DND-41 (cell line): ENCODE measurements around the gene BCAS2.

ENCODE experiments used
- ATAC-seq: fragments of 200-7000 bp; cut with Tn5 transposase; 3 replicates; pipeline ENCODE4 v1.9.1; 2021; ENCODE audit warnings: low read depth; ENCODE audit not compliant: insufficient read depth
- DNase-seq: peaks from one replicate; pipeline ENCODE4 v3.0.0-alpha.2; 2020
- H2AFZ ChIP-seq: 2 replicates; pipeline ENCODE4 v1.6.0; 2012; ENCODE audit warnings: low read depth, low read length
- H3K27ac ChIP-seq: 2 replicates; pipeline ENCODE4 v1.5.1; 2012; ENCODE audit warnings: low read length, inconsistent platforms
- H3K27me3 ChIP-seq: fragments of 200-600 bp; sonication (generic); 2 replicates; pipeline ENCODE4 v1.6.0; 2012; ENCODE audit warnings: low read length, mild to moderate bottlenecking, inconsistent platforms; ENCODE audit not compliant: insufficient read depth, poor library complexity
- H3K36me3 ChIP-seq: 2 replicates; pipeline ENCODE4 v1.5.1; 2012; ENCODE audit warnings: low read length, inconsistent platforms; ENCODE audit not compliant: insufficient read depth
- H3K4me1 ChIP-seq: 2 replicates; pipeline ENCODE4 v1.5.1; 2012; ENCODE audit warnings: mild to moderate bottlenecking, low read length; ENCODE audit not compliant: insufficient read depth
- H3K4me2 ChIP-seq: 2 replicates; pipeline ENCODE4 v1.6.0; 2012; ENCODE audit warnings: mild to moderate bottlenecking, moderate library complexity, low read length, inconsistent platforms; ENCODE audit not compliant: insufficient read depth
- H3K4me3 ChIP-seq, 2 experiments: fragments of 200-600 bp in 1 of 2; shearing (Covaris generic) in 1 of 2; 2 replicates each; pipeline ENCODE4 v1.5.1; 2012 to 2016; ENCODE audit warnings: inconsistent platforms in 2 of 2, low read length in 2 of 2, mild to moderate bottlenecking in 2 of 2, low read depth in 1 of 2, moderate library complexity in 1 of 2
- H3K79me2 ChIP-seq: 2 replicates; pipeline ENCODE4 v1.6.0; 2012; ENCODE audit warnings: low read length, inconsistent platforms; ENCODE audit not compliant: insufficient read depth
- H3K9ac ChIP-seq: 2 replicates; pipeline ENCODE4 v1.6.0; 2012; ENCODE audit warnings: low read depth, mild to moderate bottlenecking, inconsistent platforms, low read length, moderate library complexity
- H3K9me3 ChIP-seq: 2 replicates; pipeline ENCODE4 v1.5.1; 2012; ENCODE audit warnings: low read length, moderate library complexity, mild to moderate bottlenecking, inconsistent platforms; ENCODE audit not compliant: insufficient read depth, severe bottlenecking
- H4K20me1 ChIP-seq: 2 replicates; pipeline ENCODE4 v1.6.0; 2012; ENCODE audit warnings: low read length; ENCODE audit not compliant: insufficient read depth
- CTCF ChIP-seq: IDR thresholded peaks from 2 replicates; pipeline ENCODE4 v1.5.1; 2012; ENCODE audit warnings: borderline replicate concordance, low read length, moderate library complexity, mild to moderate bottlenecking; ENCODE audit not compliant: poor library complexity, severe bottlenecking; ENCODE audit errors: extremely low read depth
- EZH2 ChIP-seq: IDR thresholded peaks from 3 replicates; pipeline ENCODE4 v1.6.1; 2012; ENCODE audit warnings: borderline replicate concordance, low read depth, mild to moderate bottlenecking, moderate library complexity, low read length, inconsistent platforms; ENCODE audit not compliant: severe bottlenecking

Gene BCAS2

GRCh38 chr1:114620419-114620818 lies 39.0 kb upstream of the BCAS2 start:
- DNase-seq = no peak
- no peak overlapping the region for H3K27ac ChIP-seq
- no peaks in the 10 kb centered on the region for H3K4me1 ChIP-seq
- H3K79me2 ChIP-seq = no peaks in the 10 kb centered on the region
- TF ChIP-seq CTCF (no peak), EZH2 (no peak)
- no peak overlapping the region for H3K4me3 ChIP-seq
- peaks cover 24% of the 10 kb centered on the region for H3K27me3 ChIP-seq
- no peak for ATAC-seq
- H4K20me1 ChIP-seq = no peaks in the 10 kb centered on the region
- no peak overlapping the region for H3K4me2 ChIP-seq
- H2AFZ ChIP-seq = no peak overlapping the region
- H3K36me3 ChIP-seq = no peaks in the 10 kb centered on the region
- H3K9me3 ChIP-seq = no peaks in the 10 kb centered on the region
- H3K9ac ChIP-seq = no peak overlapping the region

- no peak for TF ChIP-seq CTCF
- TF ChIP-seq EZH2 = no peak
- no peak for DNase-seq
- H3K27ac ChIP-seq = no peak overlapping the region
- H4K20me1 ChIP-seq = no peaks in the 10 kb centered on the region
- ATAC-seq = no peak
- no peak overlapping the region for H2AFZ ChIP-seq
- H3K79me2 ChIP-seq = no peaks in the 10 kb centered on the region
- H3K9ac ChIP-seq = no peak overlapping the region
- no peaks in the 10 kb centered on the region for H3K9me3 ChIP-seq
- no peaks in the 10 kb centered on the region for H3K36me3 ChIP-seq
- no peak overlapping the region for H3K4me2 ChIP-seq
- H3K4me3 ChIP-seq = no peak overlapping the region
- H3K4me1 ChIP-seq = no peaks in the 10 kb centered on the region
- H3K27me3 ChIP-seq = peaks cover 24% of the 10 kb centered on the region
Observed at GRCh38 chr1:114618606-114619005, 37.2 kb upstream of the BCAS2 start.

- no peak overlapping the region for H3K9ac ChIP-seq
- TF ChIP-seq CTCF (no peak), EZH2 (no peak)
- no peak overlapping the region for H3K4me3 ChIP-seq
- peaks cover 10% of the 10 kb centered on the region for H3K27me3 ChIP-seq
- H3K79me2 ChIP-seq = no peaks in the 10 kb centered on the region
- DNase-seq (no peak), ATAC-seq (no peak)
- H4K20me1 ChIP-seq = no peaks in the 10 kb centered on the region
- no peak overlapping the region for H2AFZ ChIP-seq
- no peaks in the 10 kb centered on the region for H3K9me3 ChIP-seq
- H3K4me1 ChIP-seq = no peaks in the 10 kb centered on the region
- H3K27ac ChIP-seq = no peak overlapping the region
- H3K4me2 ChIP-seq = no peak overlapping the region
- H3K36me3 ChIP-seq = no peaks in the 10 kb centered on the region
Observed at GRCh38 chr1:114610546-114611245, 29.3 kb upstream of the BCAS2 start.
